Activated naive CD4-positive, alpha-beta T cell treated with anti-CD3 and anti-CD28 coated beads for 36 hours (primary cell): Measurements from ENCODE around the gene NXPH4. TPM values are rescaled to one million over a fixed set of nuclear protein-coding genes. Genes with fewer than 3 reads are reported as not detected.

Source experiments
- microRNA-seq: library from miRNA; unstranded; fragments of <30 nt; microRNA quantifications from one replicate; pipeline ENCODE4 v1.2.0, GENCODE V29; 2022; ENCODE audit warnings: borderline microRNAs expressed, borderline replicate concordance
- total RNA-seq, 2 experiments: library from RNA; stranded (reverse); gene quantifications; one replicate each; pipeline ENCODE4 v1.2.3, GENCODE V29; 2021

NXPH4 gene
- total RNA-seq, 2 experiments from 2014 or later, result 0.25 to 0.79 TPM

Small RNAs within 50 kb of the gene (microRNA-seq; reads per million reads assigned to microRNA genes)
- not detected for gene MIR1228

Other genes starting within 250 kb of the NXPH4 start
- gene ZBTB39, start 210.2 kb upstream of the NXPH4 start, total RNA-seq, result 1 to 10 TPM; 5.1 to 5.5 TPM
- under 1 TPM in 1 of 2 experiments, not detected in 1; 0.48 TPM for gene TAC3, start 200.3 kb upstream of the NXPH4 start, total RNA-seq
- 1 to 10 TPM; 1.4 to 1.5 TPM for gene MYO1A, start 166.7 kb upstream of the NXPH4 start, total RNA-seq
- 10 to 100 TPM; 71.3 to 72.2 TPM for gene NEMP1, start 138.0 kb upstream of the NXPH4 start, total RNA-seq
- gene NAB2, start 127.7 kb upstream of the NXPH4 start, total RNA-seq, result 10 to 100 TPM; 18.4 to 19.1 TPM
- 100 to 1,000 TPM; 188 to 193 TPM for gene STAT6, start 105.4 kb upstream of the NXPH4 start, total RNA-seq
- gene LRP1, start 88.3 kb upstream of the NXPH4 start, total RNA-seq, result 1 to 10 TPM; 1.0 to 1.5 TPM
- gene LRP1-AS, start 69.2 kb upstream of the NXPH4 start, total RNA-seq, result not detected
- gene SHMT2, start 12.9 kb downstream of the NXPH4 start, total RNA-seq, result 100 to 1,000 TPM; 542 to 552 TPM
- gene STAC3, start 34.4 kb downstream of the NXPH4 start, total RNA-seq, result 1 to 10 TPM in 1 of 2 experiments, under 1 TPM in 1; 0.93 to 1.5 TPM
- gene R3HDM2, start 214.2 kb downstream of the NXPH4 start, total RNA-seq, result 10 to 100 TPM; 42.2 to 44.8 TPM
- gene INHBC, start 218.0 kb downstream of the NXPH4 start, total RNA-seq, result not detected
- 1 to 10 TPM in 1 of 2 experiments, under 1 TPM in 1; 0.81 to 1.0 TPM for gene INHBE, start 238.5 kb downstream of the NXPH4 start, total RNA-seq
- gene GLI1, start 243.0 kb downstream of the NXPH4 start, total RNA-seq, result not detected